Neuronal stem cell (in vitro differentiated cells): Measurements from ENCODE around the gene KIF26B.

Source experiments
- DNase-seq: peaks from one replicate; pipeline ENCODE4 v3.0.0-alpha.2; 2013; ENCODE audit warnings: low spot score
- H2AFZ ChIP-seq: one replicate; pipeline ENCODE4 v1.6.1; 2013; ENCODE audit warnings: mild to moderate bottlenecking, low read length, inconsistent platforms
- H2AK5ac ChIP-seq: 2 replicates; pipeline ENCODE4 v1.6.1; 2013; ENCODE audit warnings: low read depth, mild to moderate bottlenecking, inconsistent platforms, low read length, moderate library complexity, mixed read lengths
- H2BK120ac ChIP-seq: 2 replicates; pipeline ENCODE4 v1.6.1; 2013; ENCODE audit warnings: low read depth, mild to moderate bottlenecking, inconsistent platforms, low read length, moderate library complexity, mixed read lengths
- H2BK12ac ChIP-seq: one replicate; pipeline ENCODE4 v1.6.1; 2013; ENCODE audit warnings: low read length, inconsistent platforms
- H2BK15ac ChIP-seq: 2 replicates; pipeline ENCODE4 v1.6.1; 2013; ENCODE audit warnings: mild to moderate bottlenecking, low read length, inconsistent platforms, mixed read lengths
- H2BK5ac ChIP-seq: one replicate; pipeline ENCODE4 v1.6.1; 2013; ENCODE audit warnings: inconsistent platforms, mild to moderate bottlenecking, low read length, moderate library complexity
- H3K14ac ChIP-seq: one replicate; pipeline ENCODE4 v1.6.1; 2013; ENCODE audit warnings: low read length, inconsistent platforms
- H3K18ac ChIP-seq: 2 replicates; pipeline ENCODE4 v1.6.1; 2013; ENCODE audit warnings: low read length, inconsistent platforms
- H3K23ac ChIP-seq: 2 replicates; pipeline ENCODE4 v1.6.1; 2013; ENCODE audit warnings: low read depth, mild to moderate bottlenecking, mixed read lengths, low read length, inconsistent platforms; ENCODE audit not compliant: poor library complexity
- H3K27ac ChIP-seq: replicated peaks from 3 replicates; pipeline ENCODE4 v1.5.1; 2013; ENCODE audit warnings: low read length, inconsistent platforms
- H3K27me3 ChIP-seq, 3 experiments: 2 replicates each; pipeline ENCODE4 v1.6.1; 2013; ENCODE audit warnings: low read length in 3 of 3, mild to moderate bottlenecking in 2 of 3, inconsistent platforms in 1 of 3, low read depth in 1 of 3, mixed read lengths in 1 of 3, moderate library complexity in 1 of 3; ENCODE audit not compliant: control insufficient read depth in 3 of 3, insufficient read depth in 3 of 3
- H3K36me3 ChIP-seq, 2 donors: replicated peaks in 1 of 2; 2 replicates each; pipeline ENCODE4 v1.6.1; 2013; ENCODE audit warnings: low read length in 2 of 2; ENCODE audit not compliant: control insufficient read depth in 2 of 2, insufficient read depth in 2 of 2
- H3K4ac ChIP-seq: 2 replicates; pipeline ENCODE4 v1.6.1; 2013; ENCODE audit warnings: inconsistent platforms, mild to moderate bottlenecking, low read length, moderate library complexity
- H3K4me1 ChIP-seq, 2 donors: 1 replicate in 1 of 2; 2 replicates in 1 of 2; pipeline ENCODE4 v1.6.1; 2013; ENCODE audit warnings: low read length in 2 of 2, low read depth in 1 of 2; ENCODE audit not compliant: control insufficient read depth in 2 of 2, insufficient read depth in 1 of 2
- H3K4me2 ChIP-seq: one replicate; pipeline ENCODE4 v1.6.1; 2013; ENCODE audit warnings: mild to moderate bottlenecking, low read length, inconsistent platforms; ENCODE audit not compliant: insufficient read depth, poor library complexity, severe bottlenecking
- H3K4me3 ChIP-seq, 2 donors: 2 replicates each; pipeline ENCODE4 v1.5.1; 2013; ENCODE audit warnings: low read length in 2 of 2, mild to moderate bottlenecking in 2 of 2, inconsistent platforms in 1 of 2, moderate library complexity in 1 of 2
- H3K79me1 ChIP-seq: one replicate; pipeline ENCODE4 v1.6.1; 2013; ENCODE audit warnings: low read depth, mild to moderate bottlenecking, inconsistent platforms, low read length, moderate library complexity
- H3K9ac ChIP-seq: one replicate; pipeline ENCODE4 v1.6.1; 2013; ENCODE audit warnings: mild to moderate bottlenecking, low read depth, low read length, inconsistent platforms; ENCODE audit not compliant: poor library complexity
- H3K9me3 ChIP-seq, 2 donors: replicated peaks in 1 of 2; 2 replicates each; pipeline versions ENCODE3 to v1.6.1; 2013; ENCODE audit warnings: low read length in 2 of 2, mild to moderate bottlenecking in 2 of 2, inconsistent platforms in 1 of 2, low read depth in 1 of 2, mixed read lengths in 1 of 2, moderate library complexity in 1 of 2; ENCODE audit not compliant: control insufficient read depth in 2 of 2, insufficient read depth in 1 of 2
- H4K8ac ChIP-seq: one replicate; pipeline ENCODE4 v1.6.1; 2013; ENCODE audit warnings: low read depth, mild to moderate bottlenecking, inconsistent platforms, low read length, moderate library complexity
- H4K91ac ChIP-seq: one replicate; pipeline ENCODE4 v1.6.1; 2013; ENCODE audit warnings: low read length, low read depth, mild to moderate bottlenecking, inconsistent platforms; ENCODE audit not compliant: poor library complexity
- WGBS, 2 donors: extraction: QIAGEN DNeasy Blood & Tissue Kit; methylation state at CpG; one replicate each; pipeline ENCODE4 v1.1.7; 2013; ENCODE audit warnings: missing lambda C conversion rate in 2 of 2, mixed read lengths in 1 of 2; ENCODE audit not compliant: insufficient read length in 2 of 2, insufficient replicate concordance in 1 of 2; ENCODE audit errors: extremely low coverage in 2 of 2; 5-methylcytosine and 5-hydroxymethylcytosine counted together

Gene KIF26B

DNA sequence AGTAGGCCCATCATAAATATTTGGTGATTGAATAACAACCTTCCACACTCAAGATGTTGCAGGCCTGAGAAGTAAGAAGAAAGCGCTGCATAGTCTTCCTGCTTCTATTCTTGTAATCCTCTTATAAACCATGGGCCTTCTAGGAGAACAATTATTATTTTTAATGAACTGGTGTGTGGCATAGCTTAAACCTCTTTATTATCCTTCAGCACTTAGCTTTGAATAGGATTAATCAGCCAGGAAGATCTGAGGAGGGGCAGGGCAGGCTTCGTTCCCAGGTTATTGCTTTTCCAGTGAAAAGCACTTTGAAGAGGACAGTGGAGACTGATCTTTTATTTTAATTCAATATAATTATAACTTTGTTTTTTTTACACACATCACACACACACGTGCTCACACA lies 42.3 kb downstream of the KIF26B start:
- no peak overlapping the region for H2BK5ac ChIP-seq
- WGBS, 2 donors, result no CpG with 5 or more reads among the region's 3 CpGs
- DNase-seq, result no peak
- no peak overlapping the region for H2BK15ac ChIP-seq
- no peak overlapping the region for H3K4ac ChIP-seq
- H3K18ac ChIP-seq, result no peak overlapping the region
- H3K14ac ChIP-seq, result no peak overlapping the region
- H3K27me3 ChIP-seq, result no peaks in the 10 kb centered on the region
- no peak overlapping the region for H2AK5ac ChIP-seq
- no peaks in the 10 kb centered on the region for H3K79me1 ChIP-seq
- no peak overlapping the region for H2BK120ac ChIP-seq
- no peak overlapping the region for H3K27ac ChIP-seq
- no peak overlapping the region for H4K8ac ChIP-seq
- no peak overlapping the region for H3K4me3 ChIP-seq
- no peak overlapping the region for H2AFZ ChIP-seq
- H3K4me2 ChIP-seq, result no peak overlapping the region
- H3K4me1 ChIP-seq, result peaks cover 8 to 9% of the 10 kb centered on the region in 2 donors
- no peak overlapping the region for H2BK12ac ChIP-seq
- H3K36me3 ChIP-seq, result peaks cover 0 to 2% of the 10 kb centered on the region in 2 donors
- no peak overlapping the region for H3K23ac ChIP-seq
- peaks cover 0 to 7% of the 10 kb centered on the region in 2 donors for H3K9me3 ChIP-seq
- H3K9ac ChIP-seq, result no peak overlapping the region
- H4K91ac ChIP-seq, result no peak overlapping the region

DNA sequence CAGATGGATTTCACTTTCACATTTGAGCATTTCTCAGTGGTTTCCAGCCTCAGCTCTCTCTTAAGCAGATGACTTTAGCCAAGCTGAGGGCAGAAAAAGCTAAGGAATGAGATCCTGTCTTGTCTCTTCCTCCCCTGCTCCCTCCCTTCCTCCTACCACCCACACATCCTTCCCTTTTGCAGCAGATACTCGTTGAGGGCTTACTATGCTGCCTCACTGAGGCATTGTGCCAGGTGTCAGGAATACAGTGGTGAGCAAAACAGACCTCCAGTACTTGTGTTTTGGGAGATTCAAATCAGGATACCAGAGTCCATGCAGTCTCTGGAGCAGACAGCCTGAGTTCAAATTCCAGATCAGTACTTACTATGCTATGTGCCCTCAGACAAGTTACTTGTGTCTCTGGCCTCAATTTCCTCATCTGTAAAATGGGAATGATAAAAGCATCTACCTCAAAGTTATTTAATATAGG lies 43.2 kb downstream of the KIF26B start:
- no peak overlapping the region for H3K23ac ChIP-seq
- no peak overlapping the region for H2BK5ac ChIP-seq
- H3K27ac ChIP-seq, result no peak overlapping the region
- H3K9ac ChIP-seq, result no peak overlapping the region
- no peaks in the 10 kb centered on the region for H3K79me1 ChIP-seq
- H3K4me2 ChIP-seq, result no peak overlapping the region
- no CpG with 5 or more reads among the region's 1 CpG for WGBS, 2 donors
- H3K4ac ChIP-seq, result no peak overlapping the region
- H2BK120ac ChIP-seq, result no peak overlapping the region
- H2BK15ac ChIP-seq, result no peak overlapping the region
- H3K9me3 ChIP-seq, result peaks cover 0 to 7% of the 10 kb centered on the region in 2 donors
- peaks cover 8 to 9% of the 10 kb centered on the region in 2 donors for H3K4me1 ChIP-seq
- H4K91ac ChIP-seq, result no peak overlapping the region
- H3K27me3 ChIP-seq, result no peaks in the 10 kb centered on the region
- no peak overlapping the region for H3K4me3 ChIP-seq
- no peak overlapping the region for H4K8ac ChIP-seq
- H3K36me3 ChIP-seq, result peaks cover 0 to 2% of the 10 kb centered on the region in 2 donors
- H2BK12ac ChIP-seq, result no peak overlapping the region
- H3K18ac ChIP-seq, result no peak overlapping the region
- H3K14ac ChIP-seq, result no peak overlapping the region
- H2AFZ ChIP-seq, result no peak overlapping the region
- no peak for DNase-seq
- no peak overlapping the region for H2AK5ac ChIP-seq

DNA sequence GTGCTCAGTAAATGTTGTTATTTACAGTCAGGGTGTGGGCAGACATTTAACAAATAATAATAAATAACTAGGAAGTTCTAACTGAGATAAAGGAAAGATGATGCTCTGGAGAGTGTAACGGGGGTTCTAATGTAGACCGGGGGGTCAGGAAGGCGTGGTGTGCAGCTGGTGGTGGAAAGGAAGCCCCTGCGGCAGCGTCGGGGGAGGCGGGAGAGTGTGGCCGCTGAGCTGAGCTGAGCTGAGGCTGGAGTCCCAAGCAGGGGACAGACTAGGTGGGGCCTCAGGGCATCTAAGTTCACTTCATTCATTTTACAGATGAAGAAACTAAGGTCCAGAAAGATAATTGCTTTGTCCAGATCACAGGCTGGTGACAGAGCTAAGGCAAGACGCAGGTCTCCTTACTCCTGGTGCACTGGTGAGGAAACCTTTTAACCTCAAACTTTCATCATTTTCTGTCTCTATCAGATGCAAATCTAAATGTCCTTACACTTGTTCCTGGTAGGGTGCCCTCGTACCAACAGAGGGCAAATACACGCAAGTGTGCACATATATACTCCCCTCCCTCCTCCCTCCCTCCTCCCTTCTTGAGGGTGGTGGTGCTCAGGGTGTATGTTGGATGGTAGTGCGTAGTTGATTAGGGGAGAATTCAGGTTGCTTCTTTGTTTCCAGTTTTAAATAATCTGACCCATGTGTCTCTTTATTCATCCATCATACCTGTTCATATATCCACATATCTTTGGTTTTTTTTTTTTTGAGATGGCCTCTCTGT lies 44.1 kb downstream of the KIF26B start:
- Histone ChIP-seq H3K18ac (no peak overlapping the region), H3K4me2 (no peak overlapping the region), H3K4me3 (no peak overlapping the region), H3K9me3 (peaks cover 0 to 8% of the 10 kb centered on the region in 2 donors), H3K4ac (no peak overlapping the region), H3K23ac (no peak overlapping the region), H3K27ac (no peak overlapping the region), H3K27me3 (no peaks in the 10 kb centered on the region), H3K14ac (no peak overlapping the region), H2BK5ac (no peak overlapping the region), H2AFZ (no peak overlapping the region), H3K9ac (no peak overlapping the region), H4K8ac (no peak overlapping the region), H2AK5ac (no peak overlapping the region), H3K4me1 (peaks cover 8 to 9% of the 10 kb centered on the region in 2 donors), H3K36me3 (peaks cover 0 to 5% of the 10 kb centered on the region in 2 donors), H2BK12ac (no peak overlapping the region), H2BK120ac (no peak overlapping the region), H4K91ac (no peak overlapping the region), H2BK15ac (no peak overlapping the region), H3K79me1 (no peaks in the 10 kb centered on the region)
- WGBS, 2 donors, result no CpG with 5 or more reads among the region's 12 CpGs
- no peak for DNase-seq

DNA sequence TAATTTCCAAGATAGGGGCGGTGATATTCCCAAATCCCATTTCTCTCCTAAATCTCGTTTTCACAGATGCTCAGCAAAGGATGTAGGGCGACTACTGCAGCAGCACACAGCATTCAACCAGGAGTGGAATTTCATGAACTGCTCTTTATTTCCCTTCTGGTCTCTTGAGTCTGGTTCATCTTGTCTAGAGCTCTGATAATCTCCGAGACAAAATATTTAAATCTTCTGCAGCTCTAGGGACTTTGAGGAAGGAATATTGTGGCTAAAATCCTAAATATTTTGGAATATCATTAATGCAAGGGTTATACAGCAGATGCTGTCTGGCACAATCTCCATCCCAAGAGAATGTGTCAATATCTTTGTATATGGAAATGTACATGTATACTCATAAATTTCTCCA lies 45.4 kb downstream of the KIF26B start:
- Histone ChIP-seq H3K9ac (no peak overlapping the region), H3K4ac (no peak overlapping the region), H3K79me1 (no peaks in the 10 kb centered on the region), H3K9me3 (peaks cover 0 to 15% of the 10 kb centered on the region in 2 donors), H2AK5ac (no peak overlapping the region), H3K14ac (no peak overlapping the region), H3K27me3 (no peaks in the 10 kb centered on the region), H4K8ac (no peak overlapping the region), H2AFZ (no peak overlapping the region), H2BK12ac (no peak overlapping the region), H3K36me3 (peaks cover 0 to 8% of the 10 kb centered on the region in 2 donors), H3K27ac (no peak overlapping the region), H3K4me1 (peaks cover 8 to 9% of the 10 kb centered on the region in 2 donors), H3K4me2 (no peak overlapping the region), H3K23ac (no peak overlapping the region), H3K4me3 (no peak overlapping the region), H4K91ac (no peak overlapping the region), H2BK120ac (no peak overlapping the region), H2BK15ac (no peak overlapping the region), H3K18ac (no peak overlapping the region), H2BK5ac (no peak overlapping the region)
- WGBS, 2 donors, result no CpG with 5 or more reads among the region's 4 CpGs
- DNase-seq, result no peak
